ENCODE measurements around the gene FRMD8. TPM values are rescaled to one million over a fixed set of nuclear protein-coding genes. Genes with fewer than 3 reads are reported as not detected.

FRMD8 gene
- total RNA-seq, 2 donors from 2014 or later = 20.0 to 46.8 TPM

DNA sequence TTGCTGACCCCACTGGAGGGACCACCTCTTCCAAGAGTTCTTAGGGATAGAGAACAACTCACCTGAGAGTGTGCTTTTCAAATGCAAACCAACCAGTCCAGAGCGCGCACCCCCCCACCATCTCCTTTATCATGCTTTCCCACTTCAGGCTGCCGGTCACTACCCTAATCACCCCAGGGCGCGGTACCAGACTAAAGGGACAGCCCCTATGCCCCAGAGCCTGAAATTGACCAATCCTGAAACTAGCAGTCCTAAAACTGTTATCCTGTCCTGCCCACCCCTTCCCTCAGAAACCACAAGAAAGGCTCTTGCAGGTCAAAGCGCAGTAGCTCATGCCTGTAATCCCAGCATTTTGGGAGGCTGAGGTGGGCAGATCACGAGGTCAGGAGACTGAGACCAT lies 73.1 kb downstream of the FRMD8 start:
- intact Hi-C loops (cut with DNase I) = no loop called here
- no peaks in the 10 kb centered on the region for H3K9me3 ChIP-seq
- peaks cover 10% of the 10 kb centered on the region for H3K4me1 ChIP-seq
- H3K27me3 ChIP-seq = no peaks in the 10 kb centered on the region
- no peak for TF ChIP-seq POLR2A (IDR thresholded peaks at IDR 0.05)
- TF ChIP-seq, protein P1, sequence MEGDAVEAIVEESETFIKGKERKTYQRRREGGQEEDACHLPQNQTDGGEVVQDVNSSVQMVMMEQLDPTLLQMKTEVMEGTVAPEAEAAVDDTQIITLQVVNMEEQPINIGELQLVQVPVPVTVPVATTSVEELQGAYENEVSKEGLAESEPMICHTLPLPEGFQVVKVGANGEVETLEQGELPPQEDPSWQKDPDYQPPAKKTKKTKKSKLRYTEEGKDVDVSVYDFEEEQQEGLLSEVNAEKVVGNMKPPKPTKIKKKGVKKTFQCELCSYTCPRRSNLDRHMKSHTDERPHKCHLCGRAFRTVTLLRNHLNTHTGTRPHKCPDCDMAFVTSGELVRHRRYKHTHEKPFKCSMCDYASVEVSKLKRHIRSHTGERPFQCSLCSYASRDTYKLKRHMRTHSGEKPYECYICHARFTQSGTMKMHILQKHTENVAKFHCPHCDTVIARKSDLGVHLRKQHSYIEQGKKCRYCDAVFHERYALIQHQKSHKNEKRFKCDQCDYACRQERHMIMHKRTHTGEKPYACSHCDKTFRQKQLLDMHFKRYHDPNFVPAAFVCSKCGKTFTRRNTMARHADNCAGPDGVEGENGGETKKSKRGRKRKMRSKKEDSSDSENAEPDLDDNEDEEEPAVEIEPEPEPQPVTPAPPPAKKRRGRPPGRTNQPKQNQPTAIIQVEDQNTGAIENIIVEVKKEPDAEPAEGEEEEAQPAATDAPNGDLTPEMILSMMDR (IDR thresholded peaks at IDR 0.05) = no peak
- no peak overlapping the region for H3K27ac ChIP-seq
- no peaks in the 10 kb centered on the region for H3K36me3 ChIP-seq (replicated peaks in 1 of 2; ENCODE audit: insufficient read depth in 1 of 2, low read depth in 2 of 2)
- WGBS, 2 donors = 86 to 90% methylated on average over 7 of the region's 7 CpGs
- no peak for ATAC-seq
- no peak overlapping the region for H3K4me3 ChIP-seq
- DNase-seq = no peak

MicroRNAs within 50 kb of the gene (microRNA counts, 767-probe panel; counts per million panel counts)
- 0 to 736 counts per million in 2 donors for microRNA hsa-miR-612

Small RNAs within 50 kb of the gene (small RNA-seq; reads per million reads assigned to genes)
- gene RF01684 = not detected

Other genes starting within 250 kb of the FRMD8 start
- gene SPDYC, start 216.4 kb upstream of the FRMD8 start, total RNA-seq = not detected
- gene CAPN1, start 204.7 kb upstream of the FRMD8 start, total RNA-seq = 100 to 1,000 TPM; 142 to 245 TPM
- 10 to 100 TPM in 1 of 2 donors, 1 to 10 TPM in 1; 7.3 to 19.1 TPM for gene POLA2, start 124.7 kb upstream of the FRMD8 start, total RNA-seq
- gene CDC42EP2, start 71.8 kb upstream of the FRMD8 start, total RNA-seq = 10 to 100 TPM in 1 of 2 donors, 1 to 10 TPM in 1; 8.3 to 16.8 TPM
- 10 to 100 TPM; 18.1 to 30.1 TPM for gene DPF2, start 52.8 kb upstream of the FRMD8 start, total RNA-seq
- gene TIGD3, start 31.9 kb upstream of the FRMD8 start, total RNA-seq = not detected
- gene SLC25A45, start 4.0 kb upstream of the FRMD8 start, total RNA-seq = 10 to 100 TPM; 52.4 to 67.2 TPM
- 100 to 1,000 TPM; 376 to 539 TPM for gene NEAT1, start 36.2 kb downstream of the FRMD8 start, total RNA-seq
- over 10,000 TPM; 10,129 to 14,092 TPM for gene MALAT1, start 112.4 kb downstream of the FRMD8 start, total RNA-seq
- 10 to 100 TPM; 55.0 to 62.3 TPM for gene SCYL1, start 138.4 kb downstream of the FRMD8 start, total RNA-seq
- gene LTBP3, start 171.7 kb downstream of the FRMD8 start, total RNA-seq = 100 to 1,000 TPM; 131 to 330 TPM
- 10 to 100 TPM; 39.2 to 66.9 TPM for gene ZNRD2, start 183.8 kb downstream of the FRMD8 start, total RNA-seq
- 100 to 1,000 TPM in 1 of 2 donors, 10 to 100 TPM in 1; 44.8 to 116 TPM for gene FAM89B, start 185.9 kb downstream of the FRMD8 start, total RNA-seq
- gene EHBP1L1, start 189.4 kb downstream of the FRMD8 start, total RNA-seq = 10 to 100 TPM; 35.0 to 76.1 TPM
- 1 to 10 TPM in 1 of 2 donors, under 1 TPM in 1; 0.66 to 1.0 TPM for gene KCNK7, start 209.2 kb downstream of the FRMD8 start, total RNA-seq
- gene MAP3K11, start 227.6 kb downstream of the FRMD8 start, total RNA-seq = 10 to 100 TPM; 31.6 to 94.9 TPM
- gene PCNX3, start 229.1 kb downstream of the FRMD8 start, total RNA-seq = 10 to 100 TPM; 21.8 to 56.7 TPM

Data from body of pancreas (tissue), 4 donors.